Left colon (tissue), 2 donors: ENCODE data around the gene SLC38A4. TPM values are rescaled to one million over a fixed set of nuclear protein-coding genes. Genes with fewer than 3 reads are reported as not detected.
"Not testable (repeated sequence)": the region's sequence is repeated elsewhere in the genome, so short reads cannot be mapped to it uniquely, and the experiment has no call there.

Source experiments
- ATAC-seq: fragments of 200-7000 bp; cut with Tn5 transposase; one replicate; pipeline ENCODE4 v1.9.1; 2020; ENCODE audit warnings: mild to moderate bottlenecking, moderate library complexity
- DNase-seq, 2 donors: peaks; one replicate each; pipeline ENCODE4 v3.0.0-alpha.2; 2020
- intact Hi-C, 2 donors: fragments of 100-400 bp; cut with DNase I in 1 of 2; cut with micrococcal nuclease in 1 of 2; formaldehyde crosslinking; loops; one replicate each; pipeline versions ENCODE4 v1.11.2 to v1.14.0; 2022; cut with DNase I, micrococcal nuclease
- total RNA-seq, 2 donors: library from RNA; stranded (reverse); fragmentation: NEBNext Ultra II Directional; extraction: Animal tissue kit (Norgen Biotek cat#: 25700); gene quantifications; one replicate each; pipeline ENCODE4 v1.2.1, GENCODE V29; 2021
- donor health status: DM: no; HTN: no; CAD: no.
- donor health status: DM: yes; HTN: yes; CAD: no.

SLC38A4 gene
- total RNA-seq, 2 donors from 2014 or later = 5.4 to 8.0 TPM

DNA sequence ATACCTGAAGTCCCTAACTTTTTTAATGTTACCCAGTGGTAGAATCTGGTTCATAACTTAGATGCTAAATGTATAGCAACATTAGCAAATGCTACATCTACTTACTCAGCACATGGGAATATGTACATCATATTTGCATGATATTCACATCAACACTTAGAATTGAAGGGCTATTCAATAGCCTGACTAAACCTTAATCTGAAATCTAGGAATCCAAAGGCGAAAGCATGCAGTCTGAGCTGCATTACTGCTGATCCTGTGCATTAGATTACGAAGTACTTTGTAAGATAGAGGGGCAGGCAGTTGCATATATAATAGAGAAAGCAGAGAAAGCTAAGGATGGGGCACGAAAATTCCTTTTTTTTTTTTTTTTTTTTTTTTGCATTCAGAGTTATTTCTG is 40.4 kb downstream of the SLC38A4 start:
- ATAC-seq (no peak), DNase-seq (no peak)
- intact Hi-C loops = no loop called here

- no peak for DNase-seq
- no peak for ATAC-seq
- intact Hi-C loops = no loop called here
These were observed 41.9 kb downstream of the SLC38A4 start for GRCh38 chr12:46783871-46784270.

GRCh38 chr12:46779879-46780278 is 45.9 kb downstream of the SLC38A4 start:
- no peak for ATAC-seq
- intact Hi-C loops = no loop called here
- DNase-seq = no peak

GRCh38 chr12:46779063-46779462 is 46.7 kb downstream of the SLC38A4 start:
- DNase-seq = no peak
- intact Hi-C loops = no loop called here
- no peak for ATAC-seq

DNA sequence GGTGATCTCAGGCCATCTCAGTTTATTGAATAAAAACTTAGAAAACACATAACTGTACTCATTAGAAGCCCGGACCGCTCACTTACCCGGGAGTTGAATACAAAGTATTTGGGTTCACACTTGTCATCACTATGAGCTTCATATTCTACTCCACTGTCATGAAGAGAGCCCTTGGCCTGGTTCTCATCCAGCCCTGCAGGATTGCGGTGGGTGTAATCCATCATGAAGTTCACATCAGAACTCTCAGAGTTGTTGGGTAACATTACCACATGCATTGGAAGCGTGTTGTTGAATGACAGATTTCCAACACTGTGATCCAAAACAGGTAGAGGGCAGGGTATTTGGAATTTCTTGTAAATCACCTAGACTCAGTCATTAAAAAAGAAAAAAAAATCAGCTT is 47.4 kb downstream of the SLC38A4 start:
- intact Hi-C loops = no loop called here
- ATAC-seq = no peak
- DNase-seq = no peak

DNA sequence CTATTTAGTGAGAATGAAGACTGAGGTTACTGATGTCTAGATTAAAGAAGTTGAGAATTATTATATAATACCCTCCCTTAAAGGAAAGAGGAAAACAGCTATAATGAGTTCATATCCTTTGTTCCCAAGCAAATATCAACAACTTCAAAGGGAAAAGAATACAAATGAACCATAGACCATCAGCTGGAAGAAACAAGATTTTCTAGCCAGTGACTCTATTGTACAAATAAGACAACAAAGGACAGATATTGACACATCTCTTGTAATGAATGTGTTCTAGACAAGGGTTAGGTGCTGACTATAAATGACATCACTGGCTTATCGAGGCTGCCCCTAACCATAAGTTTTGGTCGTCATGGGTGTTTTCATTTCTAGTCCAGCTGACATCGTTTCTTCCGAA is 48.2 kb downstream of the SLC38A4 start:
- DNase-seq (no peak), ATAC-seq (no peak)
- intact Hi-C loops = no loop called here

- intact Hi-C loops = no loop called here
- DNase-seq (no peak), ATAC-seq (no peak)
These were observed 50.0 kb downstream of the SLC38A4 start for GRCh38 chr12:46775796-46776195.

- ATAC-seq (no peak), DNase-seq (no peak)
- intact Hi-C loops = no loop called here
These were observed 51.5 kb downstream of the SLC38A4 start for GRCh38 chr12:46774322-46774633.

DNA sequence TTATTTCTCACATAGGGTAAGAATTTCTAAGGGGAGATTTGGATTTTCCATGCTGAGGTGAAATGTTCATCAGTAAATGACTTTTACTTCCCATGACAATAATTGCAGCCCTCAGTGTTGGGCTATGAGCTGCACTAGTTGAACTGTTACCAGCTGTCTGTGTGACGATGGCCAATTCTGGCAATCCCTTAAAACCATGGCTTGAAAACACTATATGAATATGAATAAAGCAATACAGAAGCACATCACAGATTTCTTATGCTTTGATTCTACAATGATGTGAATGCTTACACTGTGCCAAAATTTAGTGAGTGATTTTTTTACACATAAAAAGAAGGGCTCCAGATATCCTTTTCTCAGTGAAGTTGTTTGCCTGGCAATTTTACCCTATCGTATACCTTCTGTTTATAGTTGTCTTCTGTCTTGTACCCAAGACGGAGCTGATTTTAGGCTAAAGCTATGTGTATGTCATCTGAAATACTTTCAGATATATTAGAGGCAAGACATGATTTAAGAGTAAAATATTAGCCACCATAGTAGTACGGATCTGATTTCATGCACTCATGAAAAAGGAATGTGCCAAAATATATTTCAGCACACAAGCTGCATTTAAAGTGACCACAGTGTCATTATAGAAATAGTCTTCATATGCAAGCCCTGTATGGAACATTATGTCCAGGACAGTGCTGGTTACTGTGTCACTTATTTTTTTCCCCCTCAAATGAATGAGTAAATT is 52.0 kb downstream of the SLC38A4 start:
- intact Hi-C loops = no loop called here
- no peak for DNase-seq
- ATAC-seq = no peak

GRCh38 chr12:46771268-46771827 is 54.4 kb downstream of the SLC38A4 start:
- no peak for DNase-seq
- ATAC-seq = no peak
- intact Hi-C loops = no loop called here

DNA sequence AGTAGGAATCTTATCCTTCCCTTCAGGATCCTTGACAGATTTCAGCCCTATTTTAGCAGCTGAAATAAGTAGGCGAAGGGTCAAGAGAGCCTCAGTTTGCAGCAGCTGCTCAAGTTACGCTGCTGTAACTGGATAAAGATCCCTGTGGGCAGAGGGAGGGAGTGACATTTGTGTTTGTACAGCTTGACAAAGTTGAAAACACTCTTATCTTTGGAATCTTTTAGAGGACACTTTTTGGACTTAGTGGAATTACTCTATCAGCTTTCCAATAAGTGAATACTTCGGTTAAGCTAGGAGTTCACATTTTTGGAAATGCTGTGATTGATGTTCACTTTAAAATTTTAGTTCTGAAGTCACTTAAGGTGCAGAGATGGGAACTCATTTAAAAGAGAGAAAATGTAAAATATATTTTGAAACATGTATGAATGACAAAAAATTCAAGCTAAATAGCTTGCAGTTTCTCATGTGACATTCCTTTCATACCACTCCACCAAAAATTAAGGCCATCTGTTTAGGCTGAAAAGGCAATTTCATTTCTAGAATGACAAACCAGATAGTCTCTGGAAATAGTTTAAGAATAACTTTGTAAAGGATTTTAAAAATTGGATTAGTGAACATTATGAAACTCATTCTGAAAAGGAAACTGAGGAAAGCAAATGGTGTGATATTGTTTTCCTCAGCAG is 55.2 kb downstream of the SLC38A4 start:
- intact Hi-C loops = no loop called here
- ATAC-seq = no peak
- DNase-seq = no peak

DNA sequence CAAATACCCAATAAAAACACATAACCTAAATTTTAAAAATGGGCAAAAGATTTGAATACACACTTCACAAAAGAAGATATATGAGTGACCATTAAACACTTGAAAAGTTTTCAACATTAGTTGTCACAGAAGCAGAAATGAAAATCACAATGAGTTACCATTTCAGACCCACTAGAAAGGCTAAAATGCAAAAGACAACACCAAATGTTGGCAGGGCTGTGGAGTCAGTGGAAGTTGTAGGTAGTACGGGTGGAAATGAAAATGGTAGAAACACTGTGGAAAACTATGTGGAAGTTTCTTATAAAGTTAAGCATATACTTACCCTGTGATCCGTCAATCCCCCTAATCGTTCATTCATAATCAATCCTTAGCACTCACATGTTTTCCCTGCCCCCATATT is 61.8 kb downstream of the SLC38A4 start:
- DNase-seq = no peak
- ATAC-seq = no peak
- intact Hi-C loops = no loop called here

DNA sequence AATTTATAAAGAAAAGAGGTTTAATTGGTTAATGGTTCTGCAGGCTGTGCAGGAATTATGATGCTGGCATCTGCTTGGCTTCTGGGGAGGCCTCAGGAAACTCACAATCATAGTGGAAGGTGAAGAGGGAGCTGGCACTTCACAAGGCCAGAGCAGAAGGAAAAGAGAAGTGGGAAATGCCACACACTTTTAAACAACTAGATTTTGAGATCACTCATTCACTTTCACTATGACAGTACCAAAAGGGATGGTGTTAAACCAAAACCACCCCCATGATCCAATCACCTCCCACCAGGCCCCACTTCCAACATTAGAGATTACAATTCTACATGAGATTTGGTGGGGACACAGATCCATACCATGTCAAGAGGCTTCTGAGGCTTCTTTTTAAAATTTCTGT is 62.6 kb downstream of the SLC38A4 start:
- intact Hi-C loops = no loop called here
- DNase-seq (no peak), ATAC-seq (no peak)

DNA sequence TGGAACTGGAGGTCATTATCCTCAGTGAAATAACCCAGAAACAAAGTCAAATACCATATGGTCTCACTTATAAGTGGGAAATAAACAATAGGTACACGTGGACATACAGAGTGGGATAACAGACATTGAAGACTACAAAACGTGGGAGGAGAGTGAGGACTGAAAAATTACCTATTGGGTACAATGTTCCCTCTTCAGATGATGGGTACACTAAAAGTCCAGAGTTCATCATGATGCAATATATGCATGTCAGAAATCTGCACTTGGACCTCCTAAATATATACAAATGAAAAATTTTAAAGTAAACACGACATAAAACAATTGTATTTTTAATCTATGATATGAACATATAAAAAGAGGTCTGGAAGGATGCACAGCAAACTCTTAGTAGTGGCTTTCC is 71.2 kb downstream of the SLC38A4 start:
- no peak for DNase-seq
- intact Hi-C loops = no loop called here
- no peak for ATAC-seq

GRCh38 chr12:46752396-46752795 is 73.4 kb downstream of the SLC38A4 start:
- intact Hi-C loops = no loop called here
- DNase-seq = no peak
- ATAC-seq = no peak

GRCh38 chr12:46751173-46751572 is 74.6 kb downstream of the SLC38A4 start:
- no peak for ATAC-seq

GRCh38 chr12:46749322-46749721 is 76.5 kb downstream of the SLC38A4 start:
- no peak for ATAC-seq
- DNase-seq = no peak
- intact Hi-C loops = no loop called here

More at GRCh38 chr12:46751173-46751572, 74.6 kb downstream of the SLC38A4 start:
- intact Hi-C loops = no loop called here
- no peak for DNase-seq

DNA sequence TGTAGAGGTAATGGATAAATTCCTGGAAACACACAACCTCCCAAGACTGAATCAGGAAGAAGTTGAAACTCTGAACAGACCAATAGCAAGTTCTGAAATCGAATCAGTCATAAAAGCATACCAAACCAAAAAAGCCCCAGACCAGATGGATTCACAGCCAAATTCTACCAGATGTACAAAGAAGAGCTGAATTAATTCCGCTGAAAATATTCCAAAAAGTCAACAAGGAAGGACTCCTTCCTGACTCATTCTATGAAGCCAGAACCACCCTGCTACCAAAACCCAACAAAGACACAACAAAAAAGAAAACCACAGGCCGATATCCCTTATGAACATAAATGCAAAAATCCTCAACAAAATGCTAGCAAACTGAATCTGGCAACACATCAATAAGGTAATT is 81.5 kb downstream of the SLC38A4 start:
- DNase-seq (no peak), ATAC-seq (no peak)
- intact Hi-C loops = no loop called here

DNA sequence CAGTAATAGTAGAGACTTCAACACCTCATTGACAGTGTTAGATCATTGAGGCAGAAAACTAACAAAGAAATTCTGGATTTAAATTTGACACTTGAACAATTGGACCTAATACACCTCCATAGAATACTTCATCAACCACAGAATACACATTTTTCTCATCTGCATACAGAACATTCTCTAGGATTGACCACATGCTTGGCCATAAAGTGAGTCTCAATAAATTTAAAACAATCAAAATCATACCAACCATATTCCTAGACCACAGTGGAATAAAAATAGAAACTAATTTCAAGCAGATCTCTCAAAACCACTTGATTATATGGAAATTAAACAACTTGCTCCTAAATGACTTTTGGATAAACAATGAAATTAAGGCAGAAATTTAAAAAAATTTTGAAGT is 82.3 kb downstream of the SLC38A4 start:
- intact Hi-C loops = no loop called here
- DNase-seq (no peak), ATAC-seq (no peak)

- intact Hi-C loops, ATAC-seq, DNase-seq: not testable (repeated sequence)
These were observed 83.5 kb downstream of the SLC38A4 start for GRCh38 chr12:46742271-46742670.

DNA sequence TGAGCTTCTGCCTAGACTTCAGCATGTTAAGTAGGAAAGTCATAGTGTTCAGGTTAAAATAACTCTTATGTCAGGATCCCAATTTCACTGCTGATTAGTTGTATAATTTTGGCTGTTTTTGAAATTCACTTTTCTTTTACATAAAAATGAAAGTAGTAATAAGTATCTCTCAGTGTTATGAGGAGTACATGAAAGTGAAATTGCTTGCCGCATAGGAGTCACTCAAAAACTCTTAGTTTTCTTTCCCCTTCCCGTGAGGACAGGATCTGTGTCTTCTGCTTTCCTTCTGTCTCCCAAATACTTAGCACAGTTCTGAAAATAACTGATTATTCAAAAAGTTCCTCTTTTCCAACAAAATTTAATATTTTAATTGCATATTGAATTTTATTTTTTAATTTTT is 100.5 kb downstream of the SLC38A4 start:
- DNase-seq = no peak
- intact Hi-C loops = no loop called here
- no peak for ATAC-seq
